Adrenal gland (tissue), 12 donors: ENCODE results near the gene ANTXR1. TPM values are rescaled to one million over a fixed set of nuclear protein-coding genes. Genes with fewer than 3 reads are reported as not detected.

Source experiments
- DNase-seq, 7 donors: peaks; one replicate each; pipeline ENCODE4 v3.0.0-alpha.2; 2019 to 2020
- H3K27ac ChIP-seq, 5 donors: fragments of 200-600 bp; sonication (generic) in 4 of 5; 1 replicate in 3 of 5; 2 replicates in 2 of 5; pipeline versions ENCODE4 v1.5.1 to v1.8.0; 2016 to 2020; ENCODE audit warnings: mild to moderate bottlenecking in 1 of 5
- H3K27me3 ChIP-seq: fragments of 200-600 bp; 2 replicates; pipeline ENCODE4 v1.8.0; 2021
- H3K36me3 ChIP-seq, 2 donors: fragments of 200-600 bp; replicated peaks in 1 of 2; 1 replicate in 1 of 2; 2 replicates in 1 of 2; pipeline versions ENCODE4 v1.5.1 to v1.8.0; 2018 to 2022
- H3K4me1 ChIP-seq, 2 donors: fragments of 200-600 bp; replicated peaks in 1 of 2; 1 replicate in 1 of 2; 2 replicates in 1 of 2; pipeline versions ENCODE4 v1.5.1 to v1.8.0; 2018 to 2021
- H3K4me3 ChIP-seq, 4 donors: fragments of 200-600 bp; sonication (generic) in 3 of 4; one replicate each; pipeline ENCODE4 v1.5.1; 2016 to 2018
- H3K9me3 ChIP-seq, 3 donors: fragments of 200-600 bp; sonication (generic) in 1 of 3; replicated peaks in 1 of 3; 1 replicate in 2 of 3; 2 replicates in 1 of 3; pipeline versions ENCODE4 v1.5.1 to v1.8.0; 2016 to 2021
- CTCF ChIP-seq, 6 experiments: fragments of 450-650 bp in 4 of 6; fragments of 200-600 bp in 2 of 6; sonication (generic) in 1 of 6; IDR thresholded peaks; 1 replicate in 5 of 6; 2 replicates in 1 of 6; pipeline versions ENCODE4 v1.5.1 to v1.8.0; 2016 to 2021; ENCODE audit warnings: antibody characterized with exemption in 6 of 6, mild to moderate bottlenecking in 2 of 6, moderate library complexity in 1 of 6
- POLR2A ChIP-seq, 2 donors: fragments of 450-650 bp; IDR thresholded peaks; one replicate each; pipeline ENCODE4 v1.6.1; 2017; ENCODE audit warnings: antibody characterized with exemption in 2 of 2, mild to moderate bottlenecking in 2 of 2, moderate library complexity in 1 of 2
- whole genome bisulfite sequencing, 4 donors: extraction: QIAGEN DNeasy Blood & Tissue Kit in 2 of 4; methylation state at CpG; one replicate each; pipeline versions ENCODE4 v1.1.5 to v1.1.7; 2013 to 2017; 5-methylcytosine and 5-hydroxymethylcytosine counted together
- intact Hi-C, 2 donors: fragments of 100-400 bp; cut with DNase I; formaldehyde crosslinking; loops; one replicate each; pipeline versions ENCODE4 v1.14.1 to v1.15.0; 2022 to 2023
- polyA plus RNA-seq, 3 donors: library from polyadenylated mRNA; stranded (reverse); fragments of 200-250 nt in 2 of 3; fragments of 350-450 nt in 1 of 3; fragmentation: Illumina TruSeq in 1 of 3; extraction: RNeasy Lipid Tissue Mini Kit (QIAGEN cat#74804) in 1 of 3; gene quantifications; one replicate each; pipeline ENCODE4 v1.2.3, GENCODE V29; 2013 to 2014
- total RNA-seq, 9 donors: library from RNA; depleted of rRNA in 4 of 9; stranded (reverse); fragments of >200 nt in 4 of 9; fragments of 120-200 nt in 1 of 9; fragmentation: NEBNext Ultra II Directional in 1 of 9; extraction: Animal tissue kit (Norgen Biotek cat#: 25700) in 1 of 9; gene quantifications; one replicate each; pipeline versions ENCODE4 v1.1.0 to v1.2.4, GENCODE V29; 2013 to 2023
- donor health status: healthy with polysubstance abuse.
- donor health status: Bipolar disorder and iron deficiency.
- donor health status: DM: yes; HTN: yes; CAD: no.
- donor health status: DM: no; HTN: no; CAD: no.
- donor health status: DM: no; HTN: no; CAD: no.
- donor health status: DM: yes; HTN: yes; CAD: no.

ANTXR1 gene
- total and polyA plus RNA-seq, 12 donors: 19.0 to 386 (median 119) TPM

DNA sequence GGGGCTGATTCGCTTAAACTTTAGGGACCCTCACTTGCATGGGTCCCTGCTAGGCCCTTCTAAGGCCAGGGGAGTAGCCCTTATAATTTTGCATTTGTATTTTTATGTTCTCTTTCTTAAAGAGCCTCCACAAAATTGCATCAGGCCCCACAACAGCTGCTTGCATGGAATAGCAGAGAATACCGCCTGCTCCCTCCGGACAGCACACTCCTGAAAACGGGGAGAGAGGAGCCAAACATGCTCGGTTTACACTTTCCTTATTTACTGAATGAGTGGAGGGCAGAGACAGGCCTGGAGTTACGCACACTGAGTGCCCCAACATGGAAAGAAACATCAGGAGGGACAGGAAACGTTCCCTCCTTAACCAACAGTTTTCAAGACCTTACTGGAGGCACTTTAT, 132.2 kb downstream of the ANTXR1 start:
- 86 to 93% (median 90%) methylated on average over 7 of the region's 7 CpGs for WGBS, 4 donors

DNA sequence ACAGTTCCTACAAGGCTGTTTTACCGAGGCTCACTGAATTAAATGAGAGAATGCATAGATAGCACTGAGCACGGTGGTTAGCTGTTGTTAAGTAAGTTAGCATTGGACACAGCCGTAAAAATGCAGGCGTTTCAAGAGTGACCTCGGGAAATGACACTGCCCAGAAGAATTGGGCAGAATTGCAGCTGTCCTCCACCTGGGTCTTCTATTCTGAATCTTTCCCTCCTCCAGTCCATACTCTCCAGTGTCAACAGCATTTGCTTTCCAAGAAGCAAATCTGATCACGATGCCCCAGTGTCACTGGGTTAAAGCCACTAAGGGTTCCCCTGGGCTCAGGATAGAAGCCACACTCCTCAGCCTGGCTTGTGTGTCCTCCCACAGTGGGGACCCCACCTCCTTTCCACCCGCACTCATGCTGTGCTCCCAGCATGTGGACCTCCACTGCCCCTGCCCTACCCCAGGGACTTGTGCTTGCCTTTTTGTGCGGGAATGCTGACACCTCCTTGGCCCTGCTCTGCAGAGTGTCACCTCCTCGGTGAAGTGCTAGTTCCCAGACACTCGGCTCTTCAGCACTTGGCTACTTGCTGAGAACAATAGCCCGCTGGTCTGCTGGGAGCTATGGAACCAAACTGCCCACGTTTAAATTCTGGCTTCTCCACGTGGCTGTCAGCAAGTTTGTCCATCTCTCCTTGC, 135.0 kb downstream of the ANTXR1 start:
- H3K36me3 ChIP-seq: no peaks in the 10 kb centered on the region
- H3K27me3 ChIP-seq: no peaks in the 10 kb centered on the region
- intact Hi-C loops: no loop called here
- peaks cover 4 to 32% of the 10 kb centered on the region in 2 donors for H3K4me1 ChIP-seq
- no peak overlapping the region for H3K4me3 ChIP-seq
- 82 to 88% (median 83%) methylated on average over 9 to 13 of the region's 13 CpGs for WGBS, 4 donors
- no peak for DNase-seq
- no peaks in the 10 kb centered on the region for H3K9me3 ChIP-seq
- TF ChIP-seq POLR2A (IDR thresholded peaks at IDR 0.05): no peak
- no peak for TF ChIP-seq CTCF (IDR thresholded peaks at IDR 0.05)
- H3K27ac ChIP-seq: peak overlapping the region in 1 of 5 donors; percentile 3

More for the DNA sequence above, 132.2 kb downstream of the ANTXR1 start:
- TF ChIP-seq POLR2A (IDR thresholded peaks at IDR 0.05) (no peak), CTCF (IDR thresholded peaks at IDR 0.05) (no peak)
- no peaks in the 10 kb centered on the region for H3K9me3 ChIP-seq
- H3K4me1 ChIP-seq: peaks cover 0 to 15% of the 10 kb centered on the region in 2 donors
- no peaks in the 10 kb centered on the region for H3K27me3 ChIP-seq
- DNase-seq: no peak
- H3K27ac ChIP-seq: no peak overlapping the region
- intact Hi-C loops: no loop called here
- H3K4me3 ChIP-seq: no peak overlapping the region
- no peaks in the 10 kb centered on the region for H3K36me3 ChIP-seq

DNA sequence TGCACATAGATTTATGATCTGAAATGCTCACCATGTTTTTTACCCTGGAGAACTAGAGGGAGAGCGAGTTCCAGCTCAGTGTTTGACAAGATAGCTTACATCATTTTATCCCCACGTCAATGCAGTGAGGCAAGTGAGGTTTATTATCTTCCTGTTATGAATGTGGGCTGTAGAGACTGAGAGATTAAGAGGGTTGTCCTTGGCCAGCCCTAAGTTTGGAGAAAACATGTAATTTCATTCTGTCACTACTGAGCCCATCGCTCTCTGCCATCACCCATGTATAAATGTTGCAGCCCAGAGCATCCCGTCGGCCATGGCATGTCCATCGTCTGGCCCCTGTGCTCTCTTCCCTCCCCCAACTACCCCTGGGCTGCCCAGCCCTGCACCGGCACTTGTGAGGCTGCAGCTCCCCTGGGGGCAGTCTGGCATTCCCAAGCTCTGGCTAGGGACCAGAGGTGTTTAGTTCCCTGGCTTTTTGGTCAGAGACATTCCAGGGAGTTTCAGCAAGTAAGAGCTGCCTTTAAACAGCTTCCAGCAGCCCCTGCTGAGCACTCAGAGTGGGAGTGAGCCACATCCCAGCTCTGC, 136.7 kb downstream of the ANTXR1 start:
- intact Hi-C loops: no loop called here
- WGBS, 4 donors: 29 to 54% (median 31%) methylated on average over 6 to 7 of the region's 7 CpGs
- peaks cover 19 to 49% of the 10 kb centered on the region in 2 donors for H3K4me1 ChIP-seq

More for the DNA sequence above, 136.7 kb downstream of the ANTXR1 start:
- Histone ChIP-seq H3K36me3 (no peaks in the 10 kb centered on the region), H3K4me3 (no peak overlapping the region), H3K9me3 (no peaks in the 10 kb centered on the region), H3K27me3 (no peaks in the 10 kb centered on the region), H3K27ac (peak overlapping the region in 3 of 5 donors; percentile 48 to 81 (median 74))
- peak in 6 of 7 donors; percentile 49 to 81 (median 57) for DNase-seq
- TF ChIP-seq POLR2A (IDR thresholded peaks at IDR 0.05) (no peak), CTCF (IDR thresholded peaks at IDR 0.05) (no peak)
